Measurements from ENCODE around the gene CARMIL3. TPM values are rescaled to one million over a fixed set of nuclear protein-coding genes. Genes with fewer than 3 reads are reported as not detected.

The CARMIL3 gene
- polyA plus RNA-seq, 10 donors, result 0.09 to 0.50 (median 0.17) TPM

- no peak for DNase-seq
Measured at GRCh38 chr14:24062216-24062980, 10.6 kb downstream of the CARMIL3 start.

GRCh38 chr14:24063263-24063836 is 11.5 kb downstream of the CARMIL3 start:
- DNase-seq, result no peak

GRCh38 chr14:24064091-24064795 is 12.4 kb downstream of the CARMIL3 start:
- DNase-seq, result no peak

GRCh38 chr14:24064856-24065255 is 13.0 kb downstream of the CARMIL3 start:
- DNase-seq, result no peak

- no peak for DNase-seq
Measured at GRCh38 chr14:24065408-24065807, 13.6 kb downstream of the CARMIL3 start.

GRCh38 chr14:24066496-24067132 is 14.8 kb downstream of the CARMIL3 start:
- no peak for DNase-seq

GRCh38 chr14:24067133-24068082 is 15.6 kb downstream of the CARMIL3 start:
- no peak for DNase-seq

- no peak for DNase-seq
Measured at GRCh38 chr14:24068711-24069410, 17.1 kb downstream of the CARMIL3 start.

- no peak for DNase-seq
Measured at GRCh38 chr14:24069411-24069735, 17.6 kb downstream of the CARMIL3 start.

- DNase-seq, result no peak
Measured at GRCh38 chr14:24070285-24071143, 18.7 kb downstream of the CARMIL3 start.

GRCh38 chr14:24071144-24071697 is 19.4 kb downstream of the CARMIL3 start, which contains the start of gene CPNE6:
Gene CPNE6, plus strand, starts transcription at chr14:24071562. Its CDS starts 1,375 bp downstream, at chr14:24072937.
- DNase-seq, result no peak

- DNase-seq, result no peak
Measured at GRCh38 chr14:24071836-24072430, 20.1 kb downstream of the CARMIL3 start.

- no peak for DNase-seq
Measured at GRCh38 chr14:24072436-24072835, 20.6 kb downstream of the CARMIL3 start.

- DNase-seq, result no peak
Measured at GRCh38 chr14:24072881-24073877, 21.4 kb downstream of the CARMIL3 start.

GRCh38 chr14:24074625-24075484 is 23.0 kb downstream of the CARMIL3 start:
- DNase-seq, result no peak

- no peak for DNase-seq
Measured at GRCh38 chr14:24075485-24076301, 23.9 kb downstream of the CARMIL3 start.

Data from muscle of back (tissue), 11 donors.